Kidney tubule cell (primary cell): ENCODE data around the gene THEM4.
"Not testable (repeated sequence)": the region's sequence is repeated elsewhere in the genome, so short reads cannot be mapped to it uniquely, and the experiment has no call there.

Source experiments
- DNase-seq: peaks from one replicate; pipeline ENCODE4 v3.0.0-alpha.2; 2018; ENCODE audit warnings: low spot score

Gene THEM4

DNA sequence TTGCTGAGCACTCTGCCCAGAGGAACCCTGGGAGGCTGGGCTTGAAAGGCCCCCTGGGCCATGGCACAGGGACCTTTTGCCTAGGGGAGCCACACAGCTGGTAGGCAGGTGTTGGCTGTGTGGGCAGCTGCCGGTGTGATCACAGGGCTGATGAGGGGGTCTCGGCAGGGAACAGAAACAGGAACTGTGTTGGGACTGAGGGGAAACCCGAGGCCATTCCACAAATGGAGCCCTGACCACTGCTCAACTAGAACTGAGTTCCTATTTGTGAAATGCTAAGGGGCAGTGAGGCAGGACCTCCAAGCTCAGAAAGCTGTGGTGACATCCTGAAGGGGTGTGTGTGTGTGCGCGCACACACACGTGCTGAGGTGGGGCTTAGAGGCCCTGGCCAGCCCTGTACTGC lies 49.4 kb downstream of the THEM4 start:
- DNase-seq: no peak

GRCh38 chr1:151858886-151859665 lies 50.2 kb downstream of the THEM4 start:
- DNase-seq: no peak

DNA sequence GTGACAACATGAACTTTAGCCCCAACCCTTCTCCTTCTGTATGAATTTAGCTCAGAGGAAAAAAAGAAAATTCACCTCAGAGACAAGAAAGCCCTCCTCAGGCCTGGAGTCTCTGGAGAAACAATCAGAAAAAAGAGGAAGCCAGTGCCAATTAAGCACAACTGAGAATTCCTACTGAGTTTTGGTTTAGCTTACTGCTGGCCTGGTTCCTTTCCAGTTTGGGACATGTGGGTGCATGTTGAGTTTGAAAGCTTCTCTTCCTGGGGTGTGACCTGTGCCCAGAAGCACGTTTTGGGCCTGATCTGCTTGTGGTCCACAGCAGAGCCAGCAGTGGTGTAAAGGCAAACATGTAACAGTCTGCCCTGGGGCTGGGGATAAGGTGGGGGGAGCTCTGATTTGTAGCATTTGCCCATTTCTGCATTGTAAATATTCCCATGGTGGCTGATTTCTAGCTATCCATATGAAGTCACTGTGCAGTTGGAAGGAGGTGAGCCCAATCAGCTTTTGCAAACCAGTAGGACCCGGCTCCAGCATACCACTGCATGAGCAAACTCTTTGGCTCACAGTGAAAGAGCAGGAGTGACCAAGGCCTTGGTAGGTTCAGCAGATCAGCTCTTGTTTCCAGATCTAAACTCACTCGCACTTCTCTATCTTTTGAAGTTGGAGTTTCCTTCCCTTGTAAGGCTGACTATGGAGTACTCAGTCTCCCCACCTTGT lies 51.1 kb downstream of the THEM4 start:
- peak; percentile 23 for DNase-seq

DNA sequence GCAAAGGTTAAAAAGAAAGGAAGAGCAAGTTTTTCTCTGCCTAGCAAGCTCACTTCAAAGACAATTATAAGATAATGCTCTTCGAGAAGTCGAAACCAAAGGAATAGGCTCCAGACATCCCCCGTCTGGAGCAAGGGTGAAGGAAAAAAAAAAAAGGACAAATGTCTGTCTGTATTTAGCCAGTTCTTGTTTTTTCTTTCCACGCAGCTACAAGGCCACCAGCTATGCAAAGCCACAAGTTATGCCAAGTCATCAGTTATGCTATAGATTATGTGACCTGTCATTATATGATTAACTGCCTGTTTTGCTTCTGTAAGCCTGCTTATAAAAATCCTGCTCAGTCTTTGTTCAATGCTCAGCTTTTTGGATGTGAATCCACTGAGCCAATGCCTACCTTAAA lies 53.4 kb downstream of the THEM4 start:
- no peak for DNase-seq

GRCh38 chr1:151855516-151855915 lies 53.8 kb downstream of the THEM4 start:
- DNase-seq: not testable (repeated sequence)

GRCh38 chr1:151854658-151855057 lies 54.7 kb downstream of the THEM4 start:
- no peak for DNase-seq

DNA sequence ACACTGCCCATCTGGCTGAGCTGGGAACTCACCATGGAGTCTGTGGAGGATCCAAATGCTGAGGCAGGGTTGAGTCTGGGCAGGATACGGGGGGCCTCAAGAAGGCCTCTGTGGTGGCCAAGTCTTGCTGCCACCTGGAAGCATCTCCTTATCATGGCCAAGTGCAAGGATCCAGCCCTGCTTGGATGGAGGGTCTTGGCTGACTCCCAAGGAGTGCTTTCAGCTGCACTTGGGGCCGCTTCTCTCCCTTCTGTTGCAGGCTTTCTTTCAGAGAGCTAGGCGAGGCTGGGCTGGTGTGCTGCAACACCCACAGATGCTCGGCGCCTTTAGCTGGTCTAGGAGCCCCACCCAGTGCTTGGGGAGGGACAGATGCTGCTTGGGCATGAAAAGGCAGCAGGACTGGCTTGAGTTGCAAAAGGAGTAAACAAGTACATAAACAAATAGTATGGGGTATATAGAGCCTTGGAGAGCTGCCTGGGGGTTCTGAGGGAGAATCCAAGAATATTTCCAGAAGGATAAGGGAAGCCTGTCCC lies 55.8 kb downstream of the THEM4 start, which contains the start of gene THEM5:
TSS of gene THEM5 (minus strand) at position 302 of the 533 bp plus-strand sequence. CDS start at position 155, 147 bp downstream.
- DNase-seq: no peak

GRCh38 chr1:151852733-151853132 lies 56.6 kb downstream of the THEM4 start:
- DNase-seq: no peak

DNA sequence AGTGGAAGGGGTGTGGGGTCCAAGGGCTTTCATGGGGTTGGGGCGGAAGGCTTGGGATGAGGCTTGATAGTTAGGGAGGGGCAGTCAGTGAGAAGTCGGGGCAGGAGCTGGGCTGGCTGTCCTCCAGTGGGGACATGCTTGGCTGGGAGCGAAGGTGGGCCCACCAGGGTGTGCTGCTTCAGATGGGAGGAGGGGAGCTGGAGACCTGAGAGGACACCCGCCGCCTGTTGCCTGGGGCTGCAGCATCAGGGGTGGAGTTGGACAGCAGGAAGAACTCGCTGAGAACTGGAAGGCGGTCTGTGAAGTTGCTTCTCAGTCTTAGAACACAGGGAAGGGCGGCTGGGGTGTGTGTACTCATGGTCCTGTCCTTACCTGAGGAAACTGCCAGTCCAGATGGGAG lies 57.4 kb downstream of the THEM4 start:
- no peak for DNase-seq

DNA sequence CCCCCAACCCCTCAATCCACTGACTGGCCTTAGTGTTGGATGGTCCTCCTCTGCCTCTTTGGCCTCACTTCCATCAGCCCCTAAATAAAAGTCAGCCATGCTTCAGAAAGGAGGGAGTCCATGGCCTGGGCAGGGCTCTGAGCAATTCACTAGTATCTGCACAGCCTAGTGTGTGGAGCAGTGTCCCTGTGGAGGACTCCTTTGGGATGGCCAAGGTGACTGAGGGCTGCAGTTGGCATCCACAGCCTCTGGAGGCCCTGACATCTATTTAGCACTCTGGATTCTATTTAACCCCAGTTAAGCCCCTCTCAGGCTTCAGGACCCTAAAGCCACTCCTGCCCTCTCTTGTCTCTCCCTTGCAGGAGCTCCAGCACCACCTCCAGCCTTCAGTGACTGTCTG lies 59.4 kb downstream of the THEM4 start:
- no peak for DNase-seq

DNA sequence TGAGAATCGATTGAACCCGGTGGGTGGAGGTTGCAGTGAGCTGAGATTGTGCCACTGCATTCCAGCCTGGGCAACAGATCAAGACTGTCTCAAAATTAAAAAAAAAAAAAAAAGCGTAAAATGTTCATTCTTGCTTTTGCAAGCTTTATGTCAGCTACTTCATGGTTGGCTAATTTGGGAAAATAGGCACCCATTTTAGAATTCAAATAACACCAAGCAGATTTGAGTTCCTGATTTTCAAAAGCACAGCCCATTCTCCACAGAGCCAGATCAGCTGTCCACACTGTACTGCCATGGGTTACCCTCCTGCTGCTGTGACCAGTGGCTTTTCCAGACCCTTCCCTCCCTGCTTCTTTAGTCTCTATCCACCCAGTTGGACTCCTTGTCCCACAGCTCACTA lies 60.2 kb downstream of the THEM4 start:
- no peak for DNase-seq

GRCh38 chr1:151847867-151848596 lies 61.3 kb downstream of the THEM4 start:
- no peak for DNase-seq

GRCh38 chr1:151846686-151847237 lies 62.5 kb downstream of the THEM4 start:
- DNase-seq: no peak

DNA sequence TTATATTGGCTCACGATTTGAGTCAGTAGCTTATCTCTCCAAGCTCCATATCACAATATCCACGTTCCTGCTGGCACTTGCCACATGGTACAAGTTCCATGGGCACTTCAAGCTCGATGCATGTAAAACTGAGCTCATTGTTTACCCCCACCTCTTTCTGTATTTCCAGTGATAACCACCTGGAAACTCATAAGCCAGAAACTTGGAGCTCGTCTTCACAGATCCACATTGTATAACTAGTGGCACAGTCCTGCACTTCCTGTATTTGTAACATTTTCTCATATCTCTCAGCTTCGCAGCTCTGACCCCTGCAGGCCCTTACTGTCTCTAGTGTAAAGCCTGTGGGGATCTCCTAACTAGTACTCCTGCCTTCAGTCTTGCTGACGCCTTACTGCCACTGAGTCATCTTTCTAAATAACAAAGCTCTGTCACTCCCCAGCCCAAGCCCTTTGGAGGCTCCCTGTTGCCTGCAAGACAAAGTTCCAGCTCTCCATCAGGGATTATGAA lies 63.2 kb downstream of the THEM4 start:
- DNase-seq: peak; percentile 38

GRCh38 chr1:151843398-151843797 lies 65.9 kb downstream of the THEM4 start:
- DNase-seq: no peak

GRCh38 chr1:151841141-151841540 lies 68.2 kb downstream of the THEM4 start:
- DNase-seq: peak; percentile 82

- DNase-seq: no peak
Observed at GRCh38 chr1:151840421-151840820, 68.9 kb downstream of the THEM4 start.

GRCh38 chr1:151839457-151840403 lies 69.6 kb downstream of the THEM4 start, which contains the start of gene C2CD4D:
TSS of gene C2CD4D (minus strand) at chr1:151839820. CDS start at chr1:151838989, 831 bp downstream.
- DNase-seq: peak; percentile 83

DNA sequence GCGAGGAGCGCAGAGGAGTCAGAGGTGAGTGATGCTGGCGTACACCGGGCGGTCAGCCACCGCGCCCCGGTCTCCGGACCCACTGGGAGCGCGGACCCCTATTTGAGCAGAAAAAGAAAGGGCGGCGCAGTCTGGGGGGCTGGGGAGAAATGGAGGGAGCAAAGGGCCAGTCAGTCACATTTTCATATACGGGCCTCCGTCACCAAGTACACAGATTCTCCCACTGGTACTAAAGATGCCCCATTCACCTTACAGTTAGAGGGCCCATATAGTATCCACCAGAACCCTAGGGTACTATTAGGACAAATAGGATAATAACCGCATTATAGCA lies 70.3 kb downstream of the THEM4 start:
- no peak for DNase-seq

GRCh38 chr1:151838222-151839081 lies 70.9 kb downstream of the THEM4 start:
- peak; percentile 27 for DNase-seq
